H9 (cell line): ENCODE data around the gene DNAL1. TPM values are rescaled to one million over a fixed set of nuclear protein-coding genes. Genes with fewer than 3 reads are reported as not detected.

Experiments used
- DNase-seq: peaks from one replicate; pipeline ENCODE4 v3.0.0-alpha.2; 2017
- H2AFZ ChIP-seq: one replicate; pipeline ENCODE4 v1.6.1; 2013; ENCODE audit warnings: mild to moderate bottlenecking, low read length, control low read depth, moderate library complexity
- H2AK5ac ChIP-seq: 2 replicates; pipeline ENCODE4 v1.6.1; 2013; ENCODE audit warnings: low read length, control low read depth, mixed read lengths; ENCODE audit not compliant: insufficient read length
- H2BK120ac ChIP-seq: one replicate; pipeline ENCODE4 v1.6.1; 2013; ENCODE audit warnings: low read depth, mild to moderate bottlenecking, low read length, control low read depth, inconsistent platforms; ENCODE audit not compliant: poor library complexity, severe bottlenecking
- H2BK12ac ChIP-seq: 2 replicates; pipeline ENCODE4 v1.6.1; 2013; ENCODE audit warnings: low read length, control low read depth, mixed read lengths, low read depth; ENCODE audit not compliant: insufficient read length
- H2BK15ac ChIP-seq: 2 replicates; pipeline ENCODE4 v1.6.1; 2013; ENCODE audit warnings: low read depth, low read length, control low read depth
- H2BK20ac ChIP-seq: one replicate; pipeline ENCODE4 v1.6.1; 2013; ENCODE audit warnings: low read depth, mild to moderate bottlenecking, low read length, control low read depth, inconsistent platforms; ENCODE audit not compliant: poor library complexity, severe bottlenecking
- H2BK5ac ChIP-seq: 2 replicates; pipeline ENCODE4 v1.6.1; 2013; ENCODE audit warnings: low read length, control low read depth, mixed read lengths; ENCODE audit not compliant: insufficient read length
- H3K14ac ChIP-seq: 2 replicates; pipeline ENCODE4 v1.6.1; 2013; ENCODE audit warnings: low read length, control low read depth; ENCODE audit not compliant: insufficient read depth
- H3K18ac ChIP-seq: 2 replicates; pipeline ENCODE4 v1.6.1; 2013; ENCODE audit warnings: low read depth, mild to moderate bottlenecking, mixed read lengths, low read length, control low read depth; ENCODE audit not compliant: insufficient read length
- H3K23ac ChIP-seq: 2 replicates; pipeline ENCODE4 v1.6.1; 2013; ENCODE audit warnings: low read length, control low read depth, mixed read lengths, low read depth; ENCODE audit not compliant: insufficient read length
- H3K23me2 ChIP-seq: 2 replicates; pipeline ENCODE4 v1.6.1; 2013; ENCODE audit warnings: low read depth, mild to moderate bottlenecking, mixed read lengths, low read length, control low read depth; ENCODE audit not compliant: insufficient read length, poor library complexity, severe bottlenecking
- H3K27ac ChIP-seq: 2 replicates; pipeline ENCODE4 v1.5.1; 2013; ENCODE audit warnings: low read length, control low read depth, mixed read lengths, low read depth; ENCODE audit not compliant: insufficient read length
- H3K27me3 ChIP-seq: 2 replicates; pipeline ENCODE4 v1.6.1; 2013; ENCODE audit warnings: low read length, control low read depth, inconsistent platforms; ENCODE audit not compliant: insufficient read depth
- H3K4ac ChIP-seq: 2 replicates; pipeline ENCODE4 v1.6.1; 2013; ENCODE audit warnings: low read depth, mild to moderate bottlenecking, control low read depth, inconsistent platforms, low read length, moderate library complexity
- H3K4me1 ChIP-seq: 2 replicates; pipeline ENCODE4 v1.6.1; 2013; ENCODE audit warnings: low read length, control low read depth, inconsistent platforms; ENCODE audit not compliant: insufficient read depth
- H3K4me2 ChIP-seq: 2 replicates; pipeline ENCODE4 v1.6.1; 2013; ENCODE audit warnings: low read length, control low read depth, mixed read lengths; ENCODE audit not compliant: insufficient read length, insufficient read depth
- H3K56ac ChIP-seq: 2 replicates; pipeline ENCODE4 v1.6.1; 2013; ENCODE audit warnings: low read depth, mild to moderate bottlenecking, mixed read lengths, low read length, control low read depth; ENCODE audit not compliant: insufficient read length
- H3K79me1 ChIP-seq: 2 replicates; pipeline ENCODE4 v1.6.1; 2013; ENCODE audit warnings: low read depth, mild to moderate bottlenecking, moderate library complexity, low read length, control low read depth, inconsistent platforms; ENCODE audit not compliant: insufficient read depth, poor library complexity, severe bottlenecking
- H3K79me2 ChIP-seq: 2 replicates; pipeline ENCODE4 v1.6.1; 2013; ENCODE audit warnings: low read length, control low read depth, inconsistent platforms; ENCODE audit not compliant: insufficient read depth
- H3K9ac ChIP-seq: 2 replicates; pipeline ENCODE4 v1.6.1; 2013; ENCODE audit warnings: low read length, control low read depth, mixed read lengths; ENCODE audit not compliant: insufficient read length; ENCODE audit errors: extremely low read depth
- H3K9me3 ChIP-seq: one replicate; pipeline ENCODE4 v1.6.1; 2013; ENCODE audit warnings: low read depth, low read length, inconsistent platforms; ENCODE audit not compliant: control insufficient read depth
- H3T11ph ChIP-seq: one replicate; pipeline ENCODE4 v1.6.1; 2013; ENCODE audit warnings: mild to moderate bottlenecking, low read length, control low read depth, inconsistent platforms
- H4K20me1 ChIP-seq: one replicate; pipeline ENCODE4 v1.6.1; 2013; ENCODE audit not compliant: control insufficient read depth, insufficient read length, insufficient read depth
- H4K5ac ChIP-seq: 2 replicates; pipeline ENCODE4 v1.6.1; 2013; ENCODE audit warnings: low read depth, mild to moderate bottlenecking, mixed read lengths, low read length, control low read depth; ENCODE audit not compliant: insufficient read length
- H4K8ac ChIP-seq: replicated peaks from 2 replicates; pipeline ENCODE4 v1.6.1; 2013; ENCODE audit warnings: low read length, control low read depth, mixed read lengths, low read depth; ENCODE audit not compliant: insufficient read length
- H4K91ac ChIP-seq: 2 replicates; pipeline ENCODE4 v1.6.1; 2013; ENCODE audit warnings: low read depth, mild to moderate bottlenecking, moderate library complexity, mixed read lengths, low read length, control low read depth; ENCODE audit not compliant: insufficient read length
- H3K27ac Mint-ChIP-seq, 3 experiments: 2 replicates in 2 of 3; 3 replicates in 1 of 3; pipeline ENCODE4 v1.8.0; 2020 to 2021; ENCODE audit warnings: mixed read lengths in 3 of 3, mild to moderate bottlenecking in 1 of 3, moderate library complexity in 1 of 3
- H3K27me3 Mint-ChIP-seq: 2 replicates; pipeline ENCODE4 v1.8.0; 2021; ENCODE audit warnings: low read depth, mild to moderate bottlenecking, moderate library complexity, mixed read lengths
- H3K36me3 Mint-ChIP-seq, 3 experiments: 2 replicates in 2 of 3; 3 replicates in 1 of 3; pipeline ENCODE4 v1.8.0; 2020 to 2021; ENCODE audit warnings: low read depth in 3 of 3, mixed read lengths in 3 of 3; ENCODE audit not compliant: insufficient read depth in 1 of 3
- H3K4me1 Mint-ChIP-seq, 2 experiments: 2 replicates each; pipeline ENCODE4 v1.8.0; 2020; ENCODE audit warnings: mixed read lengths in 2 of 2
- H3K4me3 Mint-ChIP-seq, 2 experiments: 2 replicates in 1 of 2; 3 replicates in 1 of 2; pipeline ENCODE4 v1.8.0; 2020 to 2021; ENCODE audit warnings: mild to moderate bottlenecking in 2 of 2, mixed read lengths in 2 of 2, moderate library complexity in 1 of 2
- H3K9me3 Mint-ChIP-seq, 2 experiments: 2 replicates in 1 of 2; 3 replicates in 1 of 2; pipeline ENCODE4 v1.8.0; 2020; ENCODE audit warnings: mild to moderate bottlenecking in 2 of 2, mixed read lengths in 2 of 2, moderate library complexity in 1 of 2
- WGBS: extraction: QIAGEN DNeasy Blood & Tissue Kit; methylation state at CpG from one replicate; pipeline ENCODE4 v1.1.7; 2013; ENCODE audit warnings: missing lambda C conversion rate, low lambda C conversion rate, mixed read lengths; ENCODE audit not compliant: insufficient read length; ENCODE audit errors: extremely low coverage; 5-methylcytosine and 5-hydroxymethylcytosine counted together
- total RNA-seq: library from RNA; stranded (reverse); gene quantifications from 2 replicates; pipeline ENCODE4 v1.2.1, GENCODE V29; 2021
- TF ChIP-seq, protein P1 (sequence below): fragments of 200-600 bp; sonication (generic); conservative IDR thresholded peaks from 3 replicates; pipeline ENCODE4 v1.8.0; 2021; ENCODE audit warnings: antibody characterized with exemption, mild to moderate bottlenecking

The DNAL1 gene
- total RNA-seq, 1 experiment from 2014 or later: 17.7 TPM

DNA sequence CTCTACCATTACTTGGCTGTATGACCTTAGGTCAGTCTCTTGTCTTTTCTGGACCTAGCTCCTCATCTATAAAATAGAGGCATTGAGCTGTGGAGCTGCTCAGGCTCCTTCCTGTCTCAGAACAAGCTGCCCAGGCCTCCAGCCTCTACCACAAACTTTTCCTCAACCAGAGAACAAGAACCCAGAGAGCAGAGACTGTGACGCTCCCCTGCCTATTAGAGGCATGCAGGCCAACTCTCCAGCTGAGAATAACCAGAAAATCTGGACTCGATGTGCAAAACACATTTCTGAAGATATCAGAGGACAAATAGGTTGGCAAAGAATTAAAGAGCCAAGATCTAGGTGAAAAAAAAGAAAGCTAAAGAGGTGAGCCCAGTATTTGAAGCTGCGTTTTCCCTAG is 87.2 kb downstream of the DNAL1 start:
- no peak overlapping the region for H3K23ac ChIP-seq
- no peak overlapping the region for H2BK120ac ChIP-seq
- H3K9ac ChIP-seq: no peak overlapping the region
- no peak overlapping the region for H2BK20ac ChIP-seq
- H3K27me3 ChIP-seq: no peaks in the 10 kb centered on the region
- Mint-ChIP-seq H3K4me1 (peaks cover 8 to 10% of the 10 kb centered on the region in 2 experiments), H3K36me3 (peaks cover under 1 to 20% (median 15%) of the 10 kb centered on the region in 3 experiments; a peak in 6 of 7 replicates), H3K27ac (peak overlapping the region in 1 of 3 experiments; percentile 72; a peak in 1 of 7 replicates), H3K4me3 (no peak overlapping the region), H3K9me3 (no peaks in the 10 kb centered on the region), H3K27me3 (no peaks in the 10 kb centered on the region)
- H3K27ac ChIP-seq: no peak overlapping the region
- H2BK5ac ChIP-seq: no peak overlapping the region
- H2BK15ac ChIP-seq: no peak overlapping the region
- no peak overlapping the region for H4K91ac ChIP-seq
- H3K4me1 ChIP-seq: no peaks in the 10 kb centered on the region; the same call in 1 of the 2 replicates
- TF ChIP-seq, protein P1, sequence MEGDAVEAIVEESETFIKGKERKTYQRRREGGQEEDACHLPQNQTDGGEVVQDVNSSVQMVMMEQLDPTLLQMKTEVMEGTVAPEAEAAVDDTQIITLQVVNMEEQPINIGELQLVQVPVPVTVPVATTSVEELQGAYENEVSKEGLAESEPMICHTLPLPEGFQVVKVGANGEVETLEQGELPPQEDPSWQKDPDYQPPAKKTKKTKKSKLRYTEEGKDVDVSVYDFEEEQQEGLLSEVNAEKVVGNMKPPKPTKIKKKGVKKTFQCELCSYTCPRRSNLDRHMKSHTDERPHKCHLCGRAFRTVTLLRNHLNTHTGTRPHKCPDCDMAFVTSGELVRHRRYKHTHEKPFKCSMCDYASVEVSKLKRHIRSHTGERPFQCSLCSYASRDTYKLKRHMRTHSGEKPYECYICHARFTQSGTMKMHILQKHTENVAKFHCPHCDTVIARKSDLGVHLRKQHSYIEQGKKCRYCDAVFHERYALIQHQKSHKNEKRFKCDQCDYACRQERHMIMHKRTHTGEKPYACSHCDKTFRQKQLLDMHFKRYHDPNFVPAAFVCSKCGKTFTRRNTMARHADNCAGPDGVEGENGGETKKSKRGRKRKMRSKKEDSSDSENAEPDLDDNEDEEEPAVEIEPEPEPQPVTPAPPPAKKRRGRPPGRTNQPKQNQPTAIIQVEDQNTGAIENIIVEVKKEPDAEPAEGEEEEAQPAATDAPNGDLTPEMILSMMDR: no peak
- H3K18ac ChIP-seq: no peak overlapping the region
- H2BK12ac ChIP-seq: no peak overlapping the region
- no peak overlapping the region for H4K5ac ChIP-seq
- no peaks in the 10 kb centered on the region for H3K79me1 ChIP-seq
- H3K4ac ChIP-seq: no peak overlapping the region
- no peaks in the 10 kb centered on the region for H3K79me2 ChIP-seq
- DNase-seq: no peak
- H3K23me2 ChIP-seq: no peaks in the 10 kb centered on the region
- H4K8ac ChIP-seq: no peak overlapping the region
- no peak overlapping the region for H2AK5ac ChIP-seq
- H3K9me3 ChIP-seq: no peaks in the 10 kb centered on the region
- H2AFZ ChIP-seq: no peak overlapping the region
- no peak overlapping the region for H3K4me2 ChIP-seq
- no peak overlapping the region for H3K14ac ChIP-seq
- no peak overlapping the region for H3K56ac ChIP-seq
- H4K20me1 ChIP-seq: no peaks in the 10 kb centered on the region
- no peak overlapping the region for H3T11ph ChIP-seq
- no CpG with 5 or more reads among the region's 3 CpGs for WGBS
